Cardiac fibroblast (primary cell): ENCODE data around the gene ASAP2.

ENCODE experiments used
- DNase-seq, 2 donors: peaks; one replicate each; pipeline versions ENCODE4 v3.0.0 to v3.0.0-alpha.2; 2010; ENCODE audit warnings: low read depth in 2 of 2
- H3K4me3 ChIP-seq, 2 donors: replicated peaks in 1 of 2; 1 replicate in 1 of 2; 2 replicates in 1 of 2; pipeline ENCODE4 v1.5.1; 2011; ENCODE audit warnings: low read depth in 2 of 2, low read length in 2 of 2, mild to moderate bottlenecking in 2 of 2, moderate library complexity in 1 of 2
- CTCF ChIP-seq: IDR thresholded peaks from one replicate; pipeline ENCODE4 v1.5.1; 2011; ENCODE audit warnings: low read depth, mild to moderate bottlenecking, low read length, inconsistent platforms

ASAP2 gene

DNA sequence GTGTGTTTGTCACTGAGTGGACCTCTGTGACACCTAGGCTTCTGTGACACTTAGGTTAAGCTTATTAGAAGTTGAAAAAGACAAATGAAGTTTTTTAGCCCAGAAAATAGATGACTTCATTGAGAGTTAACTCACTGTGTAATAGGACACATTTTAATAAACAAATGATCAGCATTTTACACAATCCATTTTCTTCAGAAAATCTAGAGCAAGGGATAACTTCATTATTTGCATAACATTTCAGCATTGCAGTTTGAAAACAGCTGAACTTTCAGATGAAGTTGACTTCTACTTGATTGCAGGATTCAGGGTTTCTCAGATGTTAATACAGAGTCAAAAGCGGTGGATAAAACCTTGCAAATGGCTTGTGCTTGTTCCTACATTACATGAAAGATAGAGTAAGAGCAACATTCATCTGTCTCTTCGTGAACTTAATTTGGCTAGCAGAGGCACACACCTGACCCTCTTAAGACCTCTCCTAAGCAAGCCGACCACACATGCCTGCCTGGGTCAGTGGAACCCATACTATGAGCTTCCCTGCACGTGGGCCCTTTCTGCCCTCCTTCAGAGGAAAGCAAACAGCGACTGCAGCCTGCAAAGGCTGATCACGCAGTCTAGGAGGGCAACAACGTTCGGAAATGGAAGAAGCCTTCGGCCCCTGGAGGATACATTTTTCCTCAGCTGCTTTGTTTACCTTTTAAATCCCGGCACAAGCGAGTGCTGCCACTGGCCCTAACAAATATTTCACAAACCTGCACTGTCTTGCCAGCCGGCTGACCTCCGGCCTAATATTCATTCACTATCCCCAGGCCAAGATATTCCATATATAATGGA is 200.1 kb downstream of the ASAP2 start:
- H3K4me3 ChIP-seq = no peak overlapping the region
- TF ChIP-seq CTCF = no peak
- no peak for DNase-seq

DNA sequence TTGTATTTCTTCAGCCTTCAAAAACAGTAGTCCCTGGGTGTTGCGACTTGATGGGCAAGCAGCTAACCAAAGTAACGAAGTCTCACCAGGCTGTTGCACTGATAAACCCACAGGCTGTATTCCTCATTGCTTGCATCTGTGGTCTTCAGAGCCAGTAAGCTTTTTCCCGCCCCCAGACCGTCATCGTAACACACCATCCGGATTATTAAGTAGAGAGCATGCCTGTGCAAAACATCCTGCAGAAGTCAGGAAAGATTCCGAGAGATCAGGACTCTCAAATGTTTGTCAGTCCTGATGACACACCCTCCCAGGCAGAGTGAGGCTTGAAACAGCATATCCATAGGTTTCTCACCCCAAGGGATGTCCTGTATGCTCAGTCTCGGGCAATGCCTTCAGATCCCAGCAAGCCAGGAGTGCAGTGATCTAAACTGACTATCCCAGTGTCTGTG is 200.8 kb downstream of the ASAP2 start:
- no peak for TF ChIP-seq CTCF

DNA sequence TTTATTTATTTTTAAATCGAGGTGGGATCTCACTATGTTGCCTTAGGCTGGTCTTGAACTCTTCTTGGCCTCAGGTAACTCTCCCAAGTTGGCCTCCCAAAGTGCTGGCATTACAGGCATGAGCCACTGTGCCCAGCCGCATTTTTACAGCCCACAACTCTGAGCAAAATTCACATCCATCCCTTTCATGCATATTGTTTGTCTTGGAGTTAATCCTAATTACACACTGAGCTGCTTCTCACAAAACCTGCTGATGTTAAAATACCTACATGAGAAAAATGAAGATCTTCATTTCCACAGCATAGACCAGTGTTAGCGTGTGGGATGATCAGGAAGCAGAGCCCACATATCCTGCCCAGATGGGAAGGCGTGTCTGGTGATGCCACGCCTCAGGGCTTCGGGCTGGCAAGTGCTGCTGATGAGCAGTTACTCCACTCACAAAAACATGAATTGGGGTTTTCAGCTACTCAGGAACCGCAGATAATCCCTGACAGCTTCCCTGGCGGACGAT is 202.1 kb downstream of the ASAP2 start:
- DNase-seq = no peak
- TF ChIP-seq CTCF = no peak
- no peak overlapping the region for H3K4me3 ChIP-seq

More for the DNA sequence above, 200.8 kb downstream of the ASAP2 start:
- DNase-seq = no peak
- H3K4me3 ChIP-seq = no peak overlapping the region

DNA sequence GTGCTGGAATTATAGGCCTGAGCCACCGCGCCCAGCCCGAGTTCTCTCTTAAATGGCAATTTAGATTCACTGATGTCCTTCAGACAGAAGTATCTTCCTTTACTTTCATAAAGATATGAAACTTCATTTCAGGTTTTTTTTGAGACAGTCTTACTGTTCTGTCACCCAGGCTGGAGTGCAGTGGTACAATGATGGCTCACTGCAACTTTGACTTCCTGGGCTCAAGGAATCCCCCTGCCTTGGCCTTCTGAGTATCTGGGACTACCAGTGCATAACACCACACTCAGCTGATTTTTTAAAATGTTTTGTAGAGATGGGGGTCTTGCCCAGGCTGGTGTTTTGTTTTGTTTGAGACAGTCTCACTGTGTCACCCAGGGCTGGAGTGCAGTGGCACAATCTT is 203.5 kb downstream of the ASAP2 start:
- TF ChIP-seq CTCF = no peak
- no peak overlapping the region for H3K4me3 ChIP-seq
- no peak for DNase-seq

- no peak for TF ChIP-seq CTCF
- no peak for DNase-seq
- H3K4me3 ChIP-seq = no peak overlapping the region
Measured at GRCh38 chr2:9412781-9413180, 206.2 kb downstream of the ASAP2 start.

GRCh38 chr2:9415516-9416169 is 209.0 kb downstream of the ASAP2 start:
- H3K4me3 ChIP-seq = no peak overlapping the region
- no peak for TF ChIP-seq CTCF
- DNase-seq = no peak
